Measurements from ENCODE around the gene GNB3. TPM values are rescaled to one million over a fixed set of nuclear protein-coding genes. Genes with fewer than 3 reads are reported as not detected.

The GNB3 gene
- polyA plus RNA-seq, 1 donor: 5.9 TPM

- Histone ChIP-seq H3K9me3 (ENCODE audit: control insufficient read depth, low read depth, low read length) (no peaks in the 10 kb centered on the region), H3K27ac (ENCODE audit: low read length) (no peak overlapping the region), H3K27me3 (ENCODE audit: control insufficient read depth, insufficient read depth, low read length) (peaks cover 19% of the 10 kb centered on the region), H3K4me3 (ENCODE audit: low read length) (no peak overlapping the region), H3K4me1 (ENCODE audit: control insufficient read depth, insufficient read depth, low read length) (peaks cover 7% of the 10 kb centered on the region), H3K36me3 (ENCODE audit: control insufficient read depth, insufficient read depth, low read length) (no peaks in the 10 kb centered on the region)
- no CpG with 5 or more reads among the region's 3 CpGs for WGBS (ENCODE audit: insufficient coverage, low lambda C conversion rate)
- DNase-seq: peak in 1 of 2 donors; percentile 1
Measured at GRCh38 chr12:6816598-6816997, 24.1 kb upstream of the GNB3 start.

GRCh38 chr12:6817098-6817497, 23.6 kb upstream of the GNB3 start:
- Histone ChIP-seq H3K4me3 (ENCODE audit: low read length) (no peak overlapping the region), H3K27me3 (ENCODE audit: control insufficient read depth, insufficient read depth, low read length) (peaks cover 24% of the 10 kb centered on the region), H3K4me1 (ENCODE audit: control insufficient read depth, insufficient read depth, low read length) (peaks cover 11% of the 10 kb centered on the region), H3K27ac (ENCODE audit: low read length) (no peak overlapping the region), H3K36me3 (ENCODE audit: control insufficient read depth, insufficient read depth, low read length) (no peaks in the 10 kb centered on the region), H3K9me3 (ENCODE audit: control insufficient read depth, low read depth, low read length) (no peaks in the 10 kb centered on the region)
- DNase-seq: peak in 1 of 2 donors; percentile 1
- 83% methylated on average over 1 of the region's 8 CpGs for WGBS (ENCODE audit: insufficient coverage, low lambda C conversion rate)

GRCh38 chr12:6817662-6818157, 23.0 kb upstream of the GNB3 start:
- Histone ChIP-seq H3K36me3 (ENCODE audit: control insufficient read depth, insufficient read depth, low read length) (no peaks in the 10 kb centered on the region), H3K27me3 (ENCODE audit: control insufficient read depth, insufficient read depth, low read length) (peaks cover 30% of the 10 kb centered on the region), H3K4me3 (ENCODE audit: low read length) (no peak overlapping the region), H3K4me1 (ENCODE audit: control insufficient read depth, insufficient read depth, low read length) (peaks cover 15% of the 10 kb centered on the region), H3K27ac (ENCODE audit: low read length) (no peak overlapping the region), H3K9me3 (ENCODE audit: control insufficient read depth, low read depth, low read length) (no peaks in the 10 kb centered on the region)
- DNase-seq: peak in 1 of 2 donors; percentile 1
- WGBS (ENCODE audit: insufficient coverage, low lambda C conversion rate): 100% methylated on average over 4 of the region's 20 CpGs

DNA sequence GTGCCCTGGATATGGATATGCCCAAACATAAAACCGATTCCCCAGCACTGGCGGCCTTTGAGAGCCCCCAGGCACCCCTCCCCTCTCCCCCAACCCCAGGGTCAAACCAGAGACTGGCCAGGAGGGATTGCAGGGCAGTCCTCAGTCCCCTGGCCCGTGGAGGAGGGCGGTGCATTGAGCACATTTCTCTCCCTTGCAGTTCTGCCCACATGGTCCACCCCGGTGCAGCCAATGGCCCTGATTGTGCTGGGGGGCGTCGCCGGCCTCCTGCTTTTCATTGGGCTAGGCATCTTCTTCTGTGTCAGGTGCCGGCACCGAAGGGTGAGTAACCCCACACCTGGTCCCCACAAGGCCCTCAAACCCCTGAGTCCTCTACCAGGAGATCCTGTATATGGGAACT, 22.5 kb upstream of the GNB3 start:
- Histone ChIP-seq H3K36me3 (ENCODE audit: control insufficient read depth, insufficient read depth, low read length) (no peaks in the 10 kb centered on the region), H3K27ac (ENCODE audit: low read length) (no peak overlapping the region), H3K27me3 (ENCODE audit: control insufficient read depth, insufficient read depth, low read length) (peaks cover 33% of the 10 kb centered on the region), H3K9me3 (ENCODE audit: control insufficient read depth, low read depth, low read length) (no peaks in the 10 kb centered on the region), H3K4me1 (ENCODE audit: control insufficient read depth, insufficient read depth, low read length) (peaks cover 15% of the 10 kb centered on the region), H3K4me3 (ENCODE audit: low read length) (no peak overlapping the region)
- no CpG with 5 or more reads among the region's 10 CpGs for WGBS (ENCODE audit: insufficient coverage, low lambda C conversion rate)
- DNase-seq: peak in 1 of 2 donors; percentile 3

DNA sequence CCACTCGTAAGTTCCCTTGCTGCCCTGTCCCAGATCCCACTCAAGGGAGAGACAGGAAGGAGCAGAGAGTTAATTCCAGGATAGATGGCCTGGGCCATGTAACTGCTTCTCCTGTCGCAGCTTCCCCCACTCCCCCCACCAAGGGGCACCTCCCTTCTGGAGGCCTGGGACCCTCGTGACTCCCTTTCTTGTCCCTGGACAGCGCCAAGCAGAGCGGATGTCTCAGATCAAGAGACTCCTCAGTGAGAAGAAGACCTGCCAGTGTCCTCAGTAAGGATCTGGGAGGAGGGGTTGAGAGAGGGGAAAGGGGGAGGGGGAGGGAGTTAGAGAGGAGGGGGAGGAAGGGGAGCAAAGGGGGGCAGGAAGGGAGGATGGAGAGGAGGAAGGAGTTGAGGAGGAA, 22.1 kb upstream of the GNB3 start:
- Histone ChIP-seq H3K4me1 (ENCODE audit: control insufficient read depth, insufficient read depth, low read length) (peaks cover 15% of the 10 kb centered on the region), H3K36me3 (ENCODE audit: control insufficient read depth, insufficient read depth, low read length) (no peaks in the 10 kb centered on the region), H3K4me3 (ENCODE audit: low read length) (no peak overlapping the region), H3K9me3 (ENCODE audit: control insufficient read depth, low read depth, low read length) (no peaks in the 10 kb centered on the region), H3K27me3 (ENCODE audit: control insufficient read depth, insufficient read depth, low read length) (peaks cover 35% of the 10 kb centered on the region), H3K27ac (ENCODE audit: low read length) (no peak overlapping the region)
- DNase-seq: peak in 1 of 2 donors; percentile 1
- no CpG with 5 or more reads among the region's 5 CpGs for whole genome bisulfite sequencing (ENCODE audit: insufficient coverage, low lambda C conversion rate)

DNA sequence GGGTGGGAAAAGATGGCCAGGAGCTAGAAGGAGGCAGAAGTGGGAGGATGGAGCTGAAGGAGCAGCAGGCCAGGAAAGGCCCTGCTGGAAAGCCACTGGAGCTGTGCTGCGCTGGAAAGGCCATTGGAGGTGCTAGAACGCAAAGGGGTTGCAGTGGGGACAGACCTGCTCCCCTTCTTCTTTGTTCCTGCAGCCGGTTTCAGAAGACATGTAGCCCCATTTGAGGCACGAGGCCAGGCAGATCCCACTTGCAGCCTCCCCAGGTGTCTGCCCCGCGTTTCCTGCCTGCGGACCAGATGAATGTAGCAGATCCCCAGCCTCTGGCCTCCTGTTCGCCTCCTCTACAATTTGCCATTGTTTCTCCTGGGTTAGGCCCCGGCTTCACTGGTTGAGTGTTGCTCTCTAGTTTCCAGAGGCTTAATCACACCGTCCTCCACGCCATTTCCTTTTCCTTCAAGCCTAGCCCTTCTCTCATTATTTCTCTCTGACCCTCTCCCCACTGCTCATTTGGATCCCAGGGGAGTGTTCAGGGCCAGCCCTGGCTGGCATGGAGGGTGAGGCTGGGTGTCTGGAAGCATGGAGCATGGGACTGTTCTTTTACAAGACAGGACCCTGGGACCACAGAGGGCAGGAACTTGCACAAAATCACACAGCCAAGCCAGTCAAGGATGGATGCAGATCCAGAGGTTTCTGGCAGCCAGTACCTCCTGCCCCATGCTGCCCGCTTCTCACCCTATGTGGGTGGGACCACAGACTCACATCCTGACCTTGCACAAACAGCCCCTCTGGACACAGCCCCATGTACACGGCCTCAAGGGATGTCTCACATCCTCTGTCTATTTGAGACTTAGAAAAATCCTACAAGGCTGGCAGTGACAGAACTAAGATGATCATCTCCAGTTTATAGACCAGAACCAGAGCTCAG, 21.4 kb upstream of the GNB3 start:
- Histone ChIP-seq H3K4me3 (ENCODE audit: low read length) (no peak overlapping the region), H3K36me3 (ENCODE audit: control insufficient read depth, insufficient read depth, low read length) (no peaks in the 10 kb centered on the region), H3K4me1 (ENCODE audit: control insufficient read depth, insufficient read depth, low read length) (peaks cover 15% of the 10 kb centered on the region), H3K9me3 (ENCODE audit: control insufficient read depth, low read depth, low read length) (no peaks in the 10 kb centered on the region), H3K27ac (ENCODE audit: low read length) (no peak overlapping the region), H3K27me3 (ENCODE audit: control insufficient read depth, insufficient read depth, low read length) (peaks cover 30% of the 10 kb centered on the region)
- DNase-seq: no peak
- WGBS (ENCODE audit: insufficient coverage, low lambda C conversion rate): 100% methylated on average over 1 of the region's 13 CpGs

- H3K27me3 ChIP-seq (ENCODE audit: control insufficient read depth, insufficient read depth, low read length): peaks cover 25% of the 10 kb centered on the region
- no peak overlapping the region for H3K27ac ChIP-seq (ENCODE audit: low read length)
- peaks cover 15% of the 10 kb centered on the region for H3K4me1 ChIP-seq (ENCODE audit: control insufficient read depth, insufficient read depth, low read length)
- no peak for DNase-seq
- no peak overlapping the region for H3K4me3 ChIP-seq (ENCODE audit: low read length)
- no CpG with 5 or more reads among the region's 5 CpGs for WGBS (ENCODE audit: insufficient coverage, low lambda C conversion rate)
- no peaks in the 10 kb centered on the region for H3K36me3 ChIP-seq (ENCODE audit: control insufficient read depth, insufficient read depth, low read length)
- H3K9me3 ChIP-seq (ENCODE audit: control insufficient read depth, low read depth, low read length): no peaks in the 10 kb centered on the region
Measured at GRCh38 chr12:6820166-6820565, 20.6 kb upstream of the GNB3 start.

DNA sequence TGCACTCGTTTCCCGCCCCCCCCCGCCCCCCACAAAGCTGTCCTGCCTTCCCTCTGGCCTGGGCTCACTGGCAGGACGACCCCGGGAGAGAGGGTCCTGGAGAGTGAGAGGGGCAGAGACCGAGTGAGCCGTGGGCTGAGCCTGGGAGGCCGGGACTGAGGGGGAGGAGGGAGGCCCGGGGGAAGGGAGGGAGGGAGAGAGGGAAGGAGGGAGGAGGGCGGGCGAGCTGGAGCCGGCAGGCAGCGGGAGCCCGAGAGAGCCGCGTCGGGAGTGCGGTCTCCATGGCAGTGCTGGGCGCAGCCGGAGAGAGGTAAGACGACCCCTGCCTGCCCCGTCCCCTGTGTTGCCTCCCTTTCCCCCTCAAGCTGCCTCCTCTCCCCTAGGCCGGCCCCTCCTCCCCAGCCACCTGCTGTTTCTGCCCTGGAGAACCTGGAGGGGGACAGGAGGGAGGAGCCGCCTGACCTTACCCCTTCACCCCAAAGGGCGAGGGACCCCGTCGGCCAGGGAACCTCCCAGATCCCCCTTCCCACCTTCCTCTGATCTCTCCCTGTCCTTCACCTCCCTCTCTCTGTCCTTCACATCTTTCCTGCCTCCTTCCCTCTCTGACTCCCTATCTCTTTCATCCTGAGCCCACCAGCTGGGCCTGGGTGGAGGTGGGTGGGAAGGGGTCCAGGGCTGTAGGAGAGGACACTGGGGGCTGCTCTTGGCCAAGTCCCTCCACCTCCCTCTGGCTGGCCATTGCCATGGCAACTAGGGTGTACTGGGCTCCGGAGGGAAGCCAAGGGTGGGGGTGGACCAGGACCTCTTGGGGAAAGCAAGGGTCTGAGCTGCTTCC, 18.9 kb upstream of the GNB3 start, which contains the start of gene GPR162:
TSS of gene GPR162 (plus strand) at position 231 of the 835 bp plus-strand sequence. CDS start 2,078 bp downstream, outside the sequence.
- H3K4me3 ChIP-seq (ENCODE audit: low read length): peak within 1 kb of the TSS; percentile 41
- H3K36me3 ChIP-seq (ENCODE audit: control insufficient read depth, insufficient read depth, low read length): no peaks in the 10 kb centered on the region
- no peaks in the 10 kb centered on the region for H3K9me3 ChIP-seq (ENCODE audit: control insufficient read depth, low read depth, low read length)
- WGBS (ENCODE audit: insufficient coverage, low lambda C conversion rate): no CpG with 5 or more reads among the region's 28 CpGs
- peak in 1 of 2 donors; percentile 60 for DNase-seq
- H3K4me1 ChIP-seq (ENCODE audit: control insufficient read depth, insufficient read depth, low read length): peaks cover 20% of the 10 kb centered on the region
- H3K27me3 ChIP-seq (ENCODE audit: control insufficient read depth, insufficient read depth, low read length): peaks cover 25% of the 10 kb centered on the region
- no peak within 1 kb of the TSS for H3K27ac ChIP-seq (ENCODE audit: low read length)

- peaks cover 25% of the 10 kb centered on the region for H3K27me3 ChIP-seq (ENCODE audit: control insufficient read depth, insufficient read depth, low read length)
- H3K4me1 ChIP-seq (ENCODE audit: control insufficient read depth, insufficient read depth, low read length): peaks cover 28% of the 10 kb centered on the region
- H3K9me3 ChIP-seq (ENCODE audit: control insufficient read depth, low read depth, low read length): no peaks in the 10 kb centered on the region
- no peak for DNase-seq
- no peak overlapping the region for H3K27ac ChIP-seq (ENCODE audit: low read length)
- WGBS (ENCODE audit: insufficient coverage, low lambda C conversion rate): no CpG with 5 or more reads among the region's 7 CpGs
- no peaks in the 10 kb centered on the region for H3K36me3 ChIP-seq (ENCODE audit: control insufficient read depth, insufficient read depth, low read length)
- no peak overlapping the region for H3K4me3 ChIP-seq (ENCODE audit: low read length)
Measured at GRCh38 chr12:6822426-6823135, 18.1 kb upstream of the GNB3 start.
